ENCODE data around the gene FOXN3. TPM values are rescaled to one million over a fixed set of nuclear protein-coding genes. Genes with fewer than 3 reads are reported as not detected.

The FOXN3 gene
- polyA plus RNA-seq, 1 donor (not counting 4 experiments of a cell fraction or from before 2014, with no cell fraction given), result 10.2 TPM

DNA sequence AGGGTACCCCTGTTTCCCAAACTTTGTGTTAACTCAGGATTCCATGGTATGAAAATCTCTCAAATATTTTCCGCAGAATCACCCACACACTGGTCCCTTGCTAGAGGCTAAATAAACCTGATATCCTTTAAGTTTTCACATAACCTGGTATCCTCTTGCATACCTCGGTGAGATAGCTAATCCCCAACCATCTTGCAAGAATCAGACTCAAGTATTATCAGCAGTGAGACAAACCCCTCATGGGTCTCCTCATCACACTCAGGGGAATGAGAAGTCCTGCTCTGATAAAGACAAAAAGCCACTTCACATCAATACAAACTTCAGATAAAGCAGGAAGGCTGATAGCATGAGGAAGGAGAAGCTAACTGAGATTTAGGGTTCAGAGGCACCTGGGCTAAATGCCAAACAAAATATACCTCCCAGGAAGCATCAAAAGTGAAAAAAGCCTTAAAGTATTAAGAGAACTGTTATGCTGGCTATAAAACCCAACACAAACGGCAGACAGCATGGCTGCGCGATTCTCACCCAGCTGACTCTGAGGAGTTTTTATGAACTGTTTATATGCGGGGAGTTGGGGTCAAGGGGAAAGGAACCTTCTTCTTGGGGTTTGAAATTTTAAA is 96.5 kb downstream of the FOXN3 start:
- Histone ChIP-seq H3K4me2 (ENCODE audit: control insufficient read depth, extremely low read depth, insufficient read depth, low read depth, low read length) (no peak overlapping the region), H3K9ac (ENCODE audit: control insufficient read depth, extremely low read depth, insufficient read depth, low read length) (no peak overlapping the region), H3K4me1 (ENCODE audit: control insufficient read depth, extremely low read depth, insufficient read depth, low read length) (no peaks in the 10 kb centered on the region), H4K20me1 (ENCODE audit: control insufficient read depth, extremely low read depth, insufficient read depth, low read length) (no peaks in the 10 kb centered on the region), H3K9me3 (ENCODE audit: control insufficient read depth, low read depth, low read length) (no peaks in the 10 kb centered on the region), H3K27ac (ENCODE audit: control insufficient read depth, insufficient read depth, low read length) (no peak overlapping the region), H3K9me1 (ENCODE audit: control insufficient read depth, extremely low read depth, insufficient read depth, low read length) (no peaks in the 10 kb centered on the region), H2AFZ (ENCODE audit: control insufficient read depth, low read length) (no peak overlapping the region), H3K4me3 (ENCODE audit: control insufficient read depth in 2 of 3, extremely low read depth in 1 of 3, insufficient read depth in 2 of 3, low read depth in 1 of 3, low read length in 3 of 3) (no peak overlapping the region), H3K27me3 (ENCODE audit: control insufficient read depth, extremely low read depth, insufficient read depth, low read length) (no peaks in the 10 kb centered on the region), H3K79me2 (ENCODE audit: control insufficient read depth, insufficient read depth, low read length) (no peaks in the 10 kb centered on the region), H3K36me3 (ENCODE audit: control insufficient read depth in 2 of 2, extremely low read depth in 1 of 2, insufficient read depth in 2 of 2, low read length in 2 of 2) (no peaks in the 10 kb centered on the region)
- no peak for TF ChIP-seq EZH2 (IDR thresholded peaks at IDR 0.05; ENCODE audit: low read length)
- TF ChIP-seq, protein P1, sequence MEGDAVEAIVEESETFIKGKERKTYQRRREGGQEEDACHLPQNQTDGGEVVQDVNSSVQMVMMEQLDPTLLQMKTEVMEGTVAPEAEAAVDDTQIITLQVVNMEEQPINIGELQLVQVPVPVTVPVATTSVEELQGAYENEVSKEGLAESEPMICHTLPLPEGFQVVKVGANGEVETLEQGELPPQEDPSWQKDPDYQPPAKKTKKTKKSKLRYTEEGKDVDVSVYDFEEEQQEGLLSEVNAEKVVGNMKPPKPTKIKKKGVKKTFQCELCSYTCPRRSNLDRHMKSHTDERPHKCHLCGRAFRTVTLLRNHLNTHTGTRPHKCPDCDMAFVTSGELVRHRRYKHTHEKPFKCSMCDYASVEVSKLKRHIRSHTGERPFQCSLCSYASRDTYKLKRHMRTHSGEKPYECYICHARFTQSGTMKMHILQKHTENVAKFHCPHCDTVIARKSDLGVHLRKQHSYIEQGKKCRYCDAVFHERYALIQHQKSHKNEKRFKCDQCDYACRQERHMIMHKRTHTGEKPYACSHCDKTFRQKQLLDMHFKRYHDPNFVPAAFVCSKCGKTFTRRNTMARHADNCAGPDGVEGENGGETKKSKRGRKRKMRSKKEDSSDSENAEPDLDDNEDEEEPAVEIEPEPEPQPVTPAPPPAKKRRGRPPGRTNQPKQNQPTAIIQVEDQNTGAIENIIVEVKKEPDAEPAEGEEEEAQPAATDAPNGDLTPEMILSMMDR (optimal IDR thresholded peaks at IDR 0.05 in 1 of 3, IDR thresholded peaks at IDR 0.05 in 1 of 3, conservative IDR thresholded peaks at IDR 0.05 in 1 of 3; ENCODE audit: extremely low read depth in 1 of 3, insufficient read depth in 2 of 3, low read length in 3 of 3), result no peak
- no peak for DNase-seq (ENCODE audit: low read depth, low spot score)
- dilution Hi-C loops (cut with MboI; ENCODE audit: extremely low pct_ligation_motif_present, low sequenced_read_pairs), result no loop called here
- FAIRE-seq, result no peak

DNA sequence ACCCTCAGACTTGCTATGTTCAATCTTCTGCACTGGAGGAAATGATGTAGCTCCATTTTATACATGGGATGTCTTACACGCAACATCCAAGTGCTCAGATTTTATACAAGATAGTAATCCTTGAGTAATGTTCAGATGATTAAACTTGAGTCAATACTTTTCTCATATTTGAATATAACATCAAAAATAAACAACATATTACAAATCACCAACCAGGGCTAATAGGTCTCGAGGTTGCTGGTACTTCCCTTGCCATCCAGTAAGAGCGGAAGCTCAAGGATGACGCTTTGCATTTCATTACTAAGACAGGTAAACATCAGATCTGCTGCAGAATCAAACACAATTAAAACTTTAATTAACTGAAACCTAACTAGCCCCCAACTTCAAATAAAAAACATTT is 97.3 kb downstream of the FOXN3 start:
- FAIRE-seq (no peak), DNase-seq (ENCODE audit: low read depth, low spot score) (no peak)
- no peaks in the 10 kb centered on the region for H3K36me3 ChIP-seq (ENCODE audit: control insufficient read depth in 2 of 2, extremely low read depth in 1 of 2, insufficient read depth in 2 of 2, low read length in 2 of 2)
- no peaks in the 10 kb centered on the region for H3K27me3 ChIP-seq (ENCODE audit: control insufficient read depth, extremely low read depth, insufficient read depth, low read length)
- H4K20me1 ChIP-seq (ENCODE audit: control insufficient read depth, extremely low read depth, insufficient read depth, low read length), result no peaks in the 10 kb centered on the region
- no peaks in the 10 kb centered on the region for H3K9me3 ChIP-seq (ENCODE audit: control insufficient read depth, low read depth, low read length)
- no peak overlapping the region for H3K4me2 ChIP-seq (ENCODE audit: control insufficient read depth, extremely low read depth, insufficient read depth, low read depth, low read length)
- no peak overlapping the region for H3K9ac ChIP-seq (ENCODE audit: control insufficient read depth, extremely low read depth, insufficient read depth, low read length)
- H2AFZ ChIP-seq (ENCODE audit: control insufficient read depth, low read length), result no peak overlapping the region
- no peak overlapping the region for H3K4me3 ChIP-seq (ENCODE audit: control insufficient read depth in 2 of 3, extremely low read depth in 1 of 3, insufficient read depth in 2 of 3, low read depth in 1 of 3, low read length in 3 of 3)
- dilution Hi-C loops (cut with MboI; ENCODE audit: extremely low pct_ligation_motif_present, low sequenced_read_pairs), result no loop called here
- H3K27ac ChIP-seq (ENCODE audit: control insufficient read depth, insufficient read depth, low read length), result no peak overlapping the region
- no peaks in the 10 kb centered on the region for H3K79me2 ChIP-seq (ENCODE audit: control insufficient read depth, insufficient read depth, low read length)
- TF ChIP-seq EZH2 (IDR thresholded peaks at IDR 0.05; ENCODE audit: low read length), result no peak
- TF ChIP-seq, protein P1 (optimal IDR thresholded peaks at IDR 0.05 in 1 of 3, IDR thresholded peaks at IDR 0.05 in 1 of 3, conservative IDR thresholded peaks at IDR 0.05 in 1 of 3; ENCODE audit: extremely low read depth in 1 of 3, insufficient read depth in 2 of 3, low read length in 3 of 3), result no peak
- no peaks in the 10 kb centered on the region for H3K4me1 ChIP-seq (ENCODE audit: control insufficient read depth, extremely low read depth, insufficient read depth, low read length)
- no peaks in the 10 kb centered on the region for H3K9me1 ChIP-seq (ENCODE audit: control insufficient read depth, extremely low read depth, insufficient read depth, low read length)
